ENCODE data around the gene CDK15.

CDK15 gene

GRCh38 chr2:201938156-201938775 is 131.9 kb downstream of the CDK15 start:
- no peak for DNase-seq (ENCODE audit: low read depth)

- no peak for DNase-seq (ENCODE audit: low read depth)
Observed at GRCh38 chr2:201938781-201939180, 132.4 kb downstream of the CDK15 start.

GRCh38 chr2:201939453-201939941 is 133.2 kb downstream of the CDK15 start:
- no peak for DNase-seq (ENCODE audit: low read depth)

DNA sequence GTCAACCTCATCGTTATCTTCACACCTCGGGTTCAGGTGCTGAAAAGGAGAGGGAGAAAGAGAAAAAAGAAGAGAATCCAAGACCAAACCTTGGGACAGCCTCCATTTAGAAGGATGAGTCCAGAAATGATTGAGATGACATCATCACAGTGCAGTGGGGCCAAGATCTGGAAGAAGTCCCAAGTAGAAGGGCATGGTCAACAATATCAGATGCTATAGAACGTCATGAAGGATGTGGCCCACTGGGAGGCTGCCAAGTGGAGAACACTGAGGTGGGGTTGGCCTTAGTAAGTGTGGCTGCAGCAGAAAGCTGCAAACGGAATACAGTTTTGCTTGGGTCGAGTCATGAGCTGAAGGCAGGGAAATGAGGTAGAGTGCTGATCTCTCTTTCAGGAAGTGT is 136.2 kb downstream of the CDK15 start:
- no peak for DNase-seq (ENCODE audit: low read depth)
